ENCODE measurements around the gene TP53AIP1. TPM values are rescaled to one million over a fixed set of nuclear protein-coding genes. Genes with fewer than 3 reads are reported as not detected.

The TP53AIP1 gene, protein sequence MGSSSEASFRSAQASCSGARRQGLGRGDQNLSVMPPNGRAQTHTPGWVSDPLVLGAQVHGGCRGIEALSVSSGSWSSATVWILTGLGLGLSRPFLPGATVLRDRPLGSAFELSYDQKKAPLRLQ
- total RNA-seq = 0.46 TPM in 1 of 2 replicates, not detected in the other
- polyA plus RNA-seq = 0.26 and 0.83 TPM in 2 replicates

DNA sequence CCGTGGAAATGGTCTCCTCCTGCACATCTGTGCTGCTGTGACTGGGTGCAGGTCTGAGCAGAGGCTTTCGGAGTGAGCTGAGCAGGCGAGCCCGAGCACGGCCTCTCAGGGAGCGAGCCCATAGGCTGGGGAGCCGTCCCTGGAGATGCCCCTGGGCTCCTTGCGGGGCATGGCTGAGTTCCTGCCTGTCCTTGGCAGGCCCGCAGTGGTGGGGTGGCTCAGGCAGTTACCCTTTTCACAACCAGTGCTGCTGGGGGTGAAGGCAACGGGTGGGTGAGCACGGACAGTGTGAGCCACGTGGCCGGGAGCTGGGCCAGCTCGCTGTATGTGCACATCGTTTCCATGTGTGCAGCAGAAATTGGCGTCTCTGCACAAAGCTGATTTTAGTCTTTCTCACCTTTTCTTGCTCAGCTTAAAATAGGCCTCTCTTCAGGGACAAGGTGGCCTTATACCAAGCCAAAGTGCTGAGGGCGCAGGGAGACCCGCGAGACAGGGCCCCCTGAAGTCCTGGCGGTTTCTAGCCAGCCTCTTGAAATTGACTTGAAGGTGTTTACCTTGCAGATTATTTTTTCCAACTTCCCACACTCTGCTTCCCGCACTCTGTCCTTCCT is at the start of gene TP53AIP1:
TSS of gene TP53AIP1 (minus strand) at position 55 of the 611 bp plus-strand sequence. CDS start 5,053 bp downstream, outside the sequence.
- TF ChIP-seq, protein P1, sequence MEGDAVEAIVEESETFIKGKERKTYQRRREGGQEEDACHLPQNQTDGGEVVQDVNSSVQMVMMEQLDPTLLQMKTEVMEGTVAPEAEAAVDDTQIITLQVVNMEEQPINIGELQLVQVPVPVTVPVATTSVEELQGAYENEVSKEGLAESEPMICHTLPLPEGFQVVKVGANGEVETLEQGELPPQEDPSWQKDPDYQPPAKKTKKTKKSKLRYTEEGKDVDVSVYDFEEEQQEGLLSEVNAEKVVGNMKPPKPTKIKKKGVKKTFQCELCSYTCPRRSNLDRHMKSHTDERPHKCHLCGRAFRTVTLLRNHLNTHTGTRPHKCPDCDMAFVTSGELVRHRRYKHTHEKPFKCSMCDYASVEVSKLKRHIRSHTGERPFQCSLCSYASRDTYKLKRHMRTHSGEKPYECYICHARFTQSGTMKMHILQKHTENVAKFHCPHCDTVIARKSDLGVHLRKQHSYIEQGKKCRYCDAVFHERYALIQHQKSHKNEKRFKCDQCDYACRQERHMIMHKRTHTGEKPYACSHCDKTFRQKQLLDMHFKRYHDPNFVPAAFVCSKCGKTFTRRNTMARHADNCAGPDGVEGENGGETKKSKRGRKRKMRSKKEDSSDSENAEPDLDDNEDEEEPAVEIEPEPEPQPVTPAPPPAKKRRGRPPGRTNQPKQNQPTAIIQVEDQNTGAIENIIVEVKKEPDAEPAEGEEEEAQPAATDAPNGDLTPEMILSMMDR (IDR thresholded peaks at IDR 0.05; ENCODE audit: low read depth, low read length) = no peak
- DNase-seq (ENCODE audit: low read depth in 1 of 2, low spot score in 1 of 2) = no peak
- H3K27ac ChIP-seq = no peak within 1 kb of the TSS
- peaks cover under 1% of the 10 kb centered on the region for H3K4me1 ChIP-seq (ENCODE audit: low read depth)
- no peaks in the 10 kb centered on the region for H3K27me3 ChIP-seq
- no peaks in the 10 kb centered on the region for H3K36me3 ChIP-seq
- no peaks in the 10 kb centered on the region for H3K9me3 ChIP-seq (ENCODE audit: low read depth)
- no peak within 1 kb of the TSS for H3K4me3 ChIP-seq

DNA sequence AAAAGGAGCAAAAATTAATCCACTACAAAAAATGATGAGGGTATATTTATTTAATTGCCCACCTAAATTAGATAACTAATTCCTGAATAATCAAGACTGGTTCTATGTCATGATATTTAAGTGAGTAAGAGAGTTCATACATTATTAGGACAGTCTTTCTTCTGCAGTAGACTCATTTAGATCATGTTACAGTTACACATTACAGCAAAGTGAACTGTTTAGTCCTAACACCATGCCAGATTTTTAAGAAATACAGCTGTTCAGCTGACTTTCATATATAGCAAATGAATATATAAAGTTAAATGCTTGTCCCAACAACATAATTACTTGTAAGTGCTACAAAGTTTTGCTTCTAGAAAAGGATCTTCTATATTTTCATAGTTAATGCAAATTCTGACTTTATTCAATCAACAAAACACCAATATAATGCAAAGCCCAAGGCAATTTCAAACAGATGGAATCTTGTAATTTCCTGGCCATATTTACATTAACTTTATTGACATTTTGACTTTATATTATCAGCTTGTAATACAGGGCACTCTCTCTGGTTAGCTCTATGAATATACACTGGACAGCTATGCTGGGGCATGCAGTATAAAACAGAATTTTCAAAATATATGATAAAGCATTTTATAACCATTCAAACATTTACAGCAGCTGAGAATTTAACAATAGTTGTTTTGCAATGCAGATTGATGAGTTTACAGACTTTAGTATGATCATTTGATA is 45.7 kb upstream of the TP53AIP1 start:
- DNase-seq (ENCODE audit: low read depth in 1 of 2, low spot score in 1 of 2) = no peak
- Histone ChIP-seq H3K4me1 (ENCODE audit: low read depth) (no peaks in the 10 kb centered on the region), H3K36me3 (no peaks in the 10 kb centered on the region), H3K27ac (no peak overlapping the region), H3K4me3 (no peak overlapping the region), H3K27me3 (no peaks in the 10 kb centered on the region), H3K9me3 (ENCODE audit: low read depth) (no peaks in the 10 kb centered on the region)
- TF ChIP-seq, protein P1 (IDR thresholded peaks at IDR 0.05; ENCODE audit: low read depth, low read length) = no peak

DNA sequence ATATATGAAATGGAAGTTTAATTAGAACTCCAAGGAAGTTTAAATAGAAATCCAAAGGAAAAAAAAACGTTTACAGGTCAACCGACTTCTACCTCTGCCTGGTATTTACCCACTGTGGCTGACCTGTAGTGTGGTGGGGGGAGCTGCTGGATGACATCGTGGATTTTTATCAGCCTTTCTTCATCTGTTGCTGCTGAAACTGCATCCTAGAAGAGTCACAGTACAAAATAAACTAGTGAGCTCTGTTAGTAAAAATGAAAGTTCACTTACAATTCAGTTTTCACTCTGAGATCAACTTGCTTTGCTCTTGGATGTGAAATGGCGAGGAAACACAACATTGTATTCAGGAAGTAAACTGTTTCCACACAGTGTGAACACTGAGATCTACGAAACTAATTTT is 43.2 kb upstream of the TP53AIP1 start:
- Histone ChIP-seq H3K27ac (no peak overlapping the region), H3K9me3 (ENCODE audit: low read depth) (no peaks in the 10 kb centered on the region), H3K4me1 (ENCODE audit: low read depth) (no peaks in the 10 kb centered on the region), H3K36me3 (peaks cover 3% of the 10 kb centered on the region), H3K27me3 (no peaks in the 10 kb centered on the region), H3K4me3 (no peak overlapping the region)
- TF ChIP-seq, protein P1 (IDR thresholded peaks at IDR 0.05; ENCODE audit: low read depth, low read length) = no peak
- no peak for DNase-seq (ENCODE audit: low read depth in 1 of 2, low spot score in 1 of 2)

DNA sequence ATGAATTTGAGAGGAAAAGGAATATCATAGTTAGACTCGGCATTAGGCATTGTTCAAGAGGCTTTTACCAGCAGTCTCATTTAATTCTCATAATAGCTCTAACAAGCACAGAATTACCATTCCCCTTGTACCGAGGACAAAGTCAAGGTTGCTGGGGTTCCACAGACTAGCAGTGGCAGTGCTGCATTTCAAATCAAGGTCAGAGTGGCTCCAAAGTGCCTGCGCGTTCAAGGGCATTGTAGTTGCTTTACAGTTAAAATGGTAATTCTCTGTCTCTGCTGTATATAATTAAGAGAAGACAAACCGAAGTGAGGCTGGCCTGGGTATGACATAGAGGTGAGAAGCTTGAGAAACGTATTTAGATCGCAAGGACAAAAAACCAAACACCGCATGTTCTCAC is 40.4 kb upstream of the TP53AIP1 start:
- Histone ChIP-seq H3K9me3 (ENCODE audit: low read depth) (no peaks in the 10 kb centered on the region), H3K4me3 (no peak overlapping the region), H3K36me3 (peaks cover 6% of the 10 kb centered on the region), H3K27me3 (no peaks in the 10 kb centered on the region), H3K4me1 (ENCODE audit: low read depth) (no peaks in the 10 kb centered on the region), H3K27ac (no peak overlapping the region)
- DNase-seq (ENCODE audit: low read depth in 1 of 2, low spot score in 1 of 2) = peak in 1 of 2 donors; percentile 12
- TF ChIP-seq, protein P1 (IDR thresholded peaks at IDR 0.05; ENCODE audit: low read depth, low read length) = no peak

DNA sequence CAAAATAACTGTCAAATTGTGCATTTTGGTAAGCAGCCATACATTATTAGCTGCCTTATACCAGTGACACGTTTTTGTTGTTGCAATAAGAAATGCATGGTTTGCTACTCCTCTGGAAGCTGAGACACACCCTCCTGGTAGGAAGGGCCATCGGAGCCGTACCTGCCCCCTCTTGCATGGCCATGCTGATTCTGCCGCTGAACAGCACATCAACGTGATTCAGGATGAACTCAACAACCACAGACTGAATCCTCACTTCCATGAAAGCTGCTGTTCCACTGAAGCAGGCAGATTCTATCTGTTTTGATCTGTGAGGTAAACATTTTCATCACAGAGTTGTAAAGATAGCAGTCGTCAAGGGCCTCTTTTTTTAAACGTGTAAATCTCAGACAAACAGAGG is 38.6 kb upstream of the TP53AIP1 start:
- no peak for DNase-seq (ENCODE audit: low read depth in 1 of 2, low spot score in 1 of 2)
- peaks cover 6% of the 10 kb centered on the region for H3K36me3 ChIP-seq
- H3K27ac ChIP-seq = no peak overlapping the region

More for the DNA sequence above, 38.6 kb upstream of the TP53AIP1 start:
- Histone ChIP-seq H3K4me1 (ENCODE audit: low read depth) (no peaks in the 10 kb centered on the region), H3K27me3 (no peaks in the 10 kb centered on the region), H3K4me3 (no peak overlapping the region), H3K9me3 (ENCODE audit: low read depth) (no peaks in the 10 kb centered on the region)
- TF ChIP-seq, protein P1 (IDR thresholded peaks at IDR 0.05; ENCODE audit: low read depth, low read length) = no peak
